Sigmoid colon (tissue), 7 donors: Measurements from ENCODE around the gene MAP4K4. TPM values are rescaled to one million over a fixed set of nuclear protein-coding genes. Genes with fewer than 3 reads are reported as not detected.

Source experiments
- DNase-seq: peaks from one replicate; pipeline ENCODE4 v3.0.0-alpha.2; 2019
- H3K27ac ChIP-seq, 4 donors: fragments of 200-600 bp; sonication (generic); one replicate each; pipeline ENCODE4 v1.5.1; 2016 to 2019; ENCODE audit warnings: mild to moderate bottlenecking in 1 of 4
- H3K27me3 ChIP-seq, 3 donors: fragments of 200-600 bp; sonication (generic); one replicate each; pipeline ENCODE4 v1.5.1; 2019; ENCODE audit warnings: mild to moderate bottlenecking in 1 of 3
- H3K36me3 ChIP-seq, 4 donors: fragments of 200-600 bp; sonication (generic); one replicate each; pipeline ENCODE4 v1.5.1; 2016 to 2019
- H3K4me1 ChIP-seq, 4 donors: fragments of 200-600 bp; sonication (generic); one replicate each; pipeline ENCODE4 v1.5.1; 2017 to 2019
- H3K4me3 ChIP-seq, 4 donors: fragments of 200-600 bp; sonication (generic); one replicate each; pipeline ENCODE4 v1.5.1; 2017 to 2019; ENCODE audit warnings: mild to moderate bottlenecking in 2 of 4, moderate library complexity in 1 of 4
- H3K9me3 ChIP-seq, 4 donors: fragments of 200-600 bp in 3 of 4; sonication (generic) in 3 of 4; one replicate each; pipeline versions ENCODE4 v1.5.1 to v1.6.1; 2013 to 2019
- CTCF ChIP-seq, 4 experiments: fragments of 450-650 bp in 3 of 4; fragments of 200-600 bp in 1 of 4; IDR thresholded peaks; one replicate each; pipeline ENCODE4 v1.5.1; 2016 to 2019; ENCODE audit warnings: antibody characterized with exemption in 4 of 4, mild to moderate bottlenecking in 3 of 4, moderate library complexity in 2 of 4
- EP300 ChIP-seq, 4 donors: sonication (generic); formaldehyde crosslinking; IDR thresholded peaks; one replicate each; pipeline ENCODE4 v1.6.1; 2017; ENCODE audit warnings: antibody characterized with exemption in 4 of 4
- POLR2A ChIP-seq, 2 donors: fragments of 450-650 bp; IDR thresholded peaks; one replicate each; pipeline ENCODE4 v1.6.1; 2016; ENCODE audit warnings: antibody characterized with exemption in 2 of 2, mild to moderate bottlenecking in 2 of 2, moderate library complexity in 2 of 2
- POLR2AphosphoS5 ChIP-seq, 4 donors: sonication (generic); formaldehyde crosslinking; IDR thresholded peaks; one replicate each; pipeline ENCODE4 v1.6.1; 2017; ENCODE audit warnings: antibody characterized with exemption in 4 of 4
- WGBS, 2 donors: extraction: QIAGEN DNeasy Blood & Tissue Kit; methylation state at CpG; one replicate each; pipeline ENCODE4 v1.1.7; 2013; 5-methylcytosine and 5-hydroxymethylcytosine counted together
- intact Hi-C: fragments of 100-400 bp; cut with DNase I; formaldehyde crosslinking; loops from one replicate; pipeline ENCODE4 v1.15.1; 2023
- polyA plus RNA-seq, 3 donors: library from polyadenylated mRNA; stranded (reverse); fragments of 200-250 nt; gene quantifications; one replicate each; pipeline ENCODE4 v1.2.3, GENCODE V29; 2013
- total RNA-seq, 4 donors: library from RNA; depleted of rRNA; stranded (reverse); fragments of >200 nt; gene quantifications; one replicate each; pipeline ENCODE4 v1.1.0, GENCODE V29; 2016
- donor health status: healthy with polysubstance abuse.
- donor health status: Bipolar disorder and iron deficiency.
- donor health status: healthy.

The MAP4K4 gene
- total and polyA plus RNA-seq, 7 donors, result 8.8 to 62.9 (median 37.2) TPM

- no peak for DNase-seq
- TF ChIP-seq POLR2AphosphoS5 (IDR thresholded peaks at IDR 0.05) (no peak), CTCF (IDR thresholded peaks at IDR 0.05) (no peak), EP300 (IDR thresholded peaks at IDR 0.05) (no peak), POLR2A (IDR thresholded peaks at IDR 0.05) (no peak)
- Histone ChIP-seq H3K27me3 (no peaks in the 10 kb centered on the region), H3K36me3 (no peaks in the 10 kb centered on the region), H3K27ac (no peak overlapping the region), H3K4me1 (peaks cover 0 to 39% (median 32%) of the 10 kb centered on the region in 4 donors), H3K4me3 (no peak overlapping the region), H3K9me3 (no peaks in the 10 kb centered on the region)
- 80 to 89% methylated on average over 4 of the region's 4 CpGs for WGBS, 2 donors
- intact Hi-C loops, result no loop called here
Observed at GRCh38 chr2:101722864-101723263, 25.4 kb downstream of the MAP4K4 start.

GRCh38 chr2:101723371-101724124 lies 26.0 kb downstream of the MAP4K4 start:
- no peaks in the 10 kb centered on the region for H3K9me3 ChIP-seq
- H3K27me3 ChIP-seq, result no peaks in the 10 kb centered on the region
- peaks cover 0 to 42% (median 34%) of the 10 kb centered on the region in 4 donors for H3K4me1 ChIP-seq
- no peak for DNase-seq
- intact Hi-C loops, result no loop called here
- TF ChIP-seq POLR2AphosphoS5 (IDR thresholded peaks at IDR 0.05) (no peak), POLR2A (IDR thresholded peaks at IDR 0.05) (no peak), EP300 (IDR thresholded peaks at IDR 0.05) (no peak), CTCF (IDR thresholded peaks at IDR 0.05) (no peak)
- H3K36me3 ChIP-seq, result no peaks in the 10 kb centered on the region
- WGBS, 2 donors, result 80 to 89% methylated on average over 4 of the region's 4 CpGs
- H3K27ac ChIP-seq, result no peak overlapping the region
- no peak overlapping the region for H3K4me3 ChIP-seq

GRCh38 chr2:101724125-101724474 lies 26.6 kb downstream of the MAP4K4 start:
- no peak overlapping the region for H3K4me3 ChIP-seq
- 65 to 72% methylated on average over 3 of the region's 3 CpGs for WGBS, 2 donors
- no peaks in the 10 kb centered on the region for H3K27me3 ChIP-seq
- H3K27ac ChIP-seq, result no peak overlapping the region
- no peak for DNase-seq
- TF ChIP-seq POLR2AphosphoS5 (IDR thresholded peaks at IDR 0.05), result no peak
- TF ChIP-seq EP300 (IDR thresholded peaks at IDR 0.05), result no peak
- no peak for TF ChIP-seq POLR2A (IDR thresholded peaks at IDR 0.05)
- no peak for TF ChIP-seq CTCF (IDR thresholded peaks at IDR 0.05)
- H3K9me3 ChIP-seq, result no peaks in the 10 kb centered on the region
- no peaks in the 10 kb centered on the region for H3K36me3 ChIP-seq
- intact Hi-C loops, result no loop called here
- peaks cover 0 to 45% (median 29%) of the 10 kb centered on the region in 4 donors for H3K4me1 ChIP-seq

- no peak for DNase-seq
- H3K4me1 ChIP-seq, result peaks cover 0 to 49% (median 22%) of the 10 kb centered on the region in 4 donors
- H3K27ac ChIP-seq, result no peak overlapping the region
- no peak overlapping the region for H3K4me3 ChIP-seq
- H3K27me3 ChIP-seq, result no peaks in the 10 kb centered on the region
- H3K9me3 ChIP-seq, result no peaks in the 10 kb centered on the region
- TF ChIP-seq POLR2AphosphoS5 (IDR thresholded peaks at IDR 0.05) (no peak), POLR2A (IDR thresholded peaks at IDR 0.05) (no peak), CTCF (IDR thresholded peaks at IDR 0.05) (no peak)
- intact Hi-C loops, result no loop called here
- no peaks in the 10 kb centered on the region for H3K36me3 ChIP-seq
- 81 to 89% methylated on average over 3 of the region's 3 CpGs for WGBS, 2 donors
Observed at GRCh38 chr2:101725038-101725437, 27.5 kb downstream of the MAP4K4 start.
